PFSK-1 (cell line): ENCODE data around the gene FAHD2A.

Experiments used
- POLR2AphosphoS5 ChIP-seq: IDR thresholded peaks from 2 replicates; pipeline ENCODE4 v1.6.1; 2012; ENCODE audit warnings: low read depth, mild to moderate bottlenecking, control low read depth, low read length, moderate library complexity
- REST ChIP-seq, 2 experiments: IDR thresholded peaks; 2 replicates each; pipeline versions ENCODE4 v1.6.1 to v1.8.0; 2011 to 2012; ENCODE audit warnings: low read depth in 2 of 2, low read length in 2 of 2, control low read depth in 1 of 2, inconsistent platforms in 1 of 2, mild to moderate bottlenecking in 1 of 2, moderate library complexity in 1 of 2; ENCODE audit not compliant: insufficient read depth in 1 of 2
- SIN3A ChIP-seq: IDR thresholded peaks from 2 replicates; pipeline ENCODE4 v1.6.1; 2012; ENCODE audit warnings: mild to moderate bottlenecking, low read length, moderate library complexity, borderline replicate concordance; ENCODE audit not compliant: insufficient read depth
- TAF1 ChIP-seq: IDR thresholded peaks from 2 replicates; pipeline ENCODE4 v1.6.1; 2012; ENCODE audit warnings: low read length, control low read depth, borderline replicate concordance; ENCODE audit not compliant: insufficient read depth

- peak; percentile 78 for TF ChIP-seq POLR2AphosphoS5
- 0 out of 4 replicates have a peak, but pooled peaks of 1 of the 2 experiments have one; percentile 2 for TF ChIP-seq REST (IDR thresholded peaks at IDR 0.05; ENCODE audit: insufficient read depth in 1 of 2, low read depth in 2 of 2, low read length in 2 of 2)
- peak; percentile 76; the same call in 1 of the 2 replicates for TF ChIP-seq TAF1
- TF ChIP-seq SIN3A, result 0 out of 2 replicates have a peak, but pooled peaks have one; percentile 9
Observed at GRCh38 chr2:95402370-95403203, at the start of gene FAHD2A.
